Astrocyte (in vitro differentiated cells and primary cell): ENCODE measurements around the gene CHD1L. TPM values are rescaled to one million over a fixed set of nuclear protein-coding genes. Genes with fewer than 3 reads are reported as not detected.
"Not testable (repeated sequence)": the region's sequence is repeated elsewhere in the genome, so short reads cannot be mapped to it uniquely, and the experiment has no call there.

Experiments used
- DNase-seq: peaks from one replicate; pipeline ENCODE4 v3.0.0-alpha.2; 2010; ENCODE audit warnings: low read depth
- FAIRE-seq: peaks from 2 replicates; lab custom pipeline; 2011; peaks lifted over from hg19 to GRCh38; lab: Jason Lieb, UNC
- H2AFZ ChIP-seq: 2 replicates; pipeline ENCODE4 v1.6.0; 2012; ENCODE audit warnings: low read depth, low read length, inconsistent platforms
- H3K27ac ChIP-seq: 2 replicates; pipeline ENCODE4 v1.5.1; 2011; ENCODE audit warnings: low read depth, low read length, inconsistent platforms
- H3K27me3 ChIP-seq: 2 replicates; pipeline ENCODE4 v1.6.0; 2011; ENCODE audit warnings: low read length, inconsistent platforms; ENCODE audit not compliant: insufficient read depth
- H3K36me3 ChIP-seq: 2 replicates; pipeline ENCODE4 v1.5.1; 2011; ENCODE audit warnings: low read length, inconsistent platforms; ENCODE audit not compliant: insufficient read depth
- H3K4me1 ChIP-seq: 2 replicates; pipeline ENCODE4 v1.5.1; 2011; ENCODE audit warnings: low read length, inconsistent platforms; ENCODE audit not compliant: insufficient read depth
- H3K4me2 ChIP-seq: 2 replicates; pipeline ENCODE4 v1.6.0; 2012; ENCODE audit warnings: low read length, inconsistent platforms
- H3K4me3 ChIP-seq: 2 replicates; pipeline ENCODE4 v1.5.1; 2011; ENCODE audit warnings: low read depth, mild to moderate bottlenecking, low read length, inconsistent platforms; ENCODE audit not compliant: insufficient read depth
- H3K79me2 ChIP-seq: 2 replicates; pipeline ENCODE4 v1.6.0; 2012; ENCODE audit warnings: mild to moderate bottlenecking, low read length, inconsistent platforms; ENCODE audit not compliant: insufficient read depth
- H3K9ac ChIP-seq: 2 replicates; pipeline ENCODE4 v1.6.0; 2012; ENCODE audit warnings: mild to moderate bottlenecking, low read length, inconsistent platforms
- H3K9me3 ChIP-seq: 2 replicates; pipeline ENCODE4 v1.5.1; 2012; ENCODE audit warnings: low read depth, mild to moderate bottlenecking, low read length, inconsistent platforms; ENCODE audit not compliant: insufficient read depth
- H4K20me1 ChIP-seq: 2 replicates; pipeline ENCODE4 v1.6.0; 2012; ENCODE audit warnings: low read length, inconsistent platforms; ENCODE audit not compliant: insufficient read depth
- H3K27ac Mint-ChIP-seq: one replicate; pipeline ENCODE4 v1.8.0; 2021; ENCODE audit warnings: mild to moderate bottlenecking, mixed read lengths; ENCODE audit not compliant: unreplicated experiment
- H3K27me3 Mint-ChIP-seq: one replicate; pipeline ENCODE4 v1.8.0; 2021; ENCODE audit warnings: low read depth, mixed read lengths; ENCODE audit not compliant: unreplicated experiment
- H3K36me3 Mint-ChIP-seq: one replicate; pipeline ENCODE4 v1.8.0; 2021; ENCODE audit warnings: low read depth, mixed read lengths; ENCODE audit not compliant: unreplicated experiment
- H3K4me1 Mint-ChIP-seq: one replicate; pipeline ENCODE4 v1.8.0; 2021; ENCODE audit warnings: low read depth, mixed read lengths; ENCODE audit not compliant: unreplicated experiment
- H3K4me3 Mint-ChIP-seq: one replicate; pipeline ENCODE4 v1.8.0; 2021; ENCODE audit warnings: mild to moderate bottlenecking, moderate library complexity, mixed read lengths; ENCODE audit not compliant: unreplicated experiment
- H3K9me3 Mint-ChIP-seq: one replicate; pipeline ENCODE4 v1.8.0; 2021; ENCODE audit warnings: mild to moderate bottlenecking, mixed read lengths; ENCODE audit not compliant: unreplicated experiment
- EZH2 ChIP-seq: IDR thresholded peaks from 2 replicates; pipeline ENCODE4 v1.6.1; 2012; ENCODE audit warnings: mild to moderate bottlenecking, low read length, inconsistent platforms; ENCODE audit not compliant: insufficient read depth
- total RNA-seq: library from RNA; stranded (reverse); gene quantifications from 2 replicates; pipeline ENCODE4 v1.2.1, GENCODE V29; 2021
- TF ChIP-seq, protein P1 (sequence below): IDR thresholded peaks from 2 replicates; pipeline ENCODE4 v1.5.1; 2011; ENCODE audit warnings: low read depth, mild to moderate bottlenecking, inconsistent platforms, low read length, moderate library complexity; ENCODE audit not compliant: insufficient read depth

Gene CHD1L
- total RNA-seq, 1 donor from 2014 or later: 44.2 TPM

DNA sequence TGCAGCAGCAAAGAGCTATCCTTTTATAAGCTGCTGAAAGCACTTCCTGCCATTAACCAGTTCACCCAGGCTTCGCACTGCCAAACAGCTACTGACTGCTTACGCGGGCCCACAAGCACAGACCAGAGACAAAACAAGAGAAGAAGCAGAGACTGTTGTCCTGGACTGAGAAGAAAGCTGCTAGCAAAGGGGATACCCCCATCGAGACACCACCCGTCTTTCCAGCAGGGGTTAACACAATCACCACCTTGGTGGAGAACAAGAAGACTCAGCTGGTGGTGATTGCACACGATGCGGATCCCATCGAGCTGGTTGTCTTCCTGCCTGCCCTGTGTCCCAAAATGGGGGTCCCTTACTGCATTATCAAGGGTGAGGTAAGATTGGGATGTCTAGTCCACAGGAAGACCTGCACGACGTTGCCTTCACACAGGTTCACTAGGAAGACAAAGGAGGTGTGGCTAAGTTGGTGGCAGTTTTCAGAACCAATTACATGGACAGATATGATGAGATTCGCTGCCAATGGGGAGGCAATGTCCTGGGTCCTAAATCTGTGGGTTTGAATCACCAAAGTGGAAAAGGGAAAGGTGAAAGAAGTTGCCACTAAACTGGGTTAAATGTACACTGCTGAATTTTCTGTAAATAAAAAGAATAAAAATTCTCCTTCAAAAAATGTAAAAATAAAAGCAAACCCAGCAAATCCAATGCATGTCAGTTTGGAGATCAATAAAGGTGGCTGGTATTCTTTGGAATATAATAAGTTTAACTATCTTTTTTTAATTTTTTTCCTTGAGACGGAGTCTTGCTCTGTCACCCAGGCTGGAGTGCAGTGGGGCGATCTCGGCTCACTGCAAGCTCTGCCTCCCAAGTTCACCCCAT is 18.5 kb upstream of the CHD1L start:
- Histone ChIP-seq H4K20me1 (no peaks in the 10 kb centered on the region), H3K27ac (no peak overlapping the region), H3K36me3 (no peaks in the 10 kb centered on the region), H3K27me3 (no peaks in the 10 kb centered on the region), H3K9ac (no peak overlapping the region), H3K79me2 (no peaks in the 10 kb centered on the region), H3K4me2 (no peak overlapping the region), H3K4me1 (no peaks in the 10 kb centered on the region), H3K9me3 (no peaks in the 10 kb centered on the region), H2AFZ (no peak overlapping the region), H3K4me3 (no peak overlapping the region)
- H3K4me1 Mint-ChIP-seq: peaks cover 2% of the 10 kb centered on the region
- DNase-seq (no peak), FAIRE-seq (no peak)
- H3K4me3 Mint-ChIP-seq: no peak overlapping the region
- no peaks in the 10 kb centered on the region for H3K9me3 Mint-ChIP-seq
- H3K27ac Mint-ChIP-seq: no peak overlapping the region
- no peaks in the 10 kb centered on the region for H3K36me3 Mint-ChIP-seq
- H3K27me3 Mint-ChIP-seq: peaks cover 3% of the 10 kb centered on the region
- no peak for TF ChIP-seq EZH2
- TF ChIP-seq, protein P1, sequence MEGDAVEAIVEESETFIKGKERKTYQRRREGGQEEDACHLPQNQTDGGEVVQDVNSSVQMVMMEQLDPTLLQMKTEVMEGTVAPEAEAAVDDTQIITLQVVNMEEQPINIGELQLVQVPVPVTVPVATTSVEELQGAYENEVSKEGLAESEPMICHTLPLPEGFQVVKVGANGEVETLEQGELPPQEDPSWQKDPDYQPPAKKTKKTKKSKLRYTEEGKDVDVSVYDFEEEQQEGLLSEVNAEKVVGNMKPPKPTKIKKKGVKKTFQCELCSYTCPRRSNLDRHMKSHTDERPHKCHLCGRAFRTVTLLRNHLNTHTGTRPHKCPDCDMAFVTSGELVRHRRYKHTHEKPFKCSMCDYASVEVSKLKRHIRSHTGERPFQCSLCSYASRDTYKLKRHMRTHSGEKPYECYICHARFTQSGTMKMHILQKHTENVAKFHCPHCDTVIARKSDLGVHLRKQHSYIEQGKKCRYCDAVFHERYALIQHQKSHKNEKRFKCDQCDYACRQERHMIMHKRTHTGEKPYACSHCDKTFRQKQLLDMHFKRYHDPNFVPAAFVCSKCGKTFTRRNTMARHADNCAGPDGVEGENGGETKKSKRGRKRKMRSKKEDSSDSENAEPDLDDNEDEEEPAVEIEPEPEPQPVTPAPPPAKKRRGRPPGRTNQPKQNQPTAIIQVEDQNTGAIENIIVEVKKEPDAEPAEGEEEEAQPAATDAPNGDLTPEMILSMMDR: no peak

DNA sequence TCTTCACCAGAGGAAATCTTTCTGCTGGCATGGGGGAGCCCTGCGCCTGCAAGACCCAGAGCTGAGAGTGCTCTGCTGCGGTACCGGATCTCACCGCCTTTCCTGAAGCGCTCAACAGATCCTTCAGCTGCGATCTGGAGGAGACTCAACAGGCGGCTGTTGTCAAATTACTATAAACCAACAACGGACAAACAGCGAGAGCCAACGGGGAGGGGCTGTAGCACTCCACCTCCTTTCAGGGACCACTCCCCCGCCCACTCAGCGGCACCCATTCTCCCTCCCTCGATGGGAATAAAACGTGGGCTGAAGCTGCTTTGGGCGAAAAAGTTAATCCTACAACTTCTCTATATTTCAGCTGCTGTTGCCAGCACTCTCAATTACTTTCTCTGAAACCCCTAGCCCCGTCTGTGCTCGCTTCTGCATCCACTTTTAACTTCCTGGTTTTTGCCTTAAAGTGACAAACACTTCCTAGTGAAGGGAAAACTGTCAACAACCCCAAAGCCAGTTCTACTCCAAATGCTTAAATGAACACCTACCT is 17.2 kb upstream of the CHD1L start, which contains the start of gene FMO5:
FMO5 (minus strand) TSS at position 147 of the 538 bp plus-strand sequence. CDS start 310 bp downstream, outside the sequence.
- H3K9ac ChIP-seq: peak within 1 kb of the TSS; percentile 69
- Mint-ChIP-seq H3K4me1 (peaks cover 2% of the 10 kb centered on the region), H3K36me3 (no peaks in the 10 kb centered on the region), H3K9me3 (no peaks in the 10 kb centered on the region), H3K4me3 (peak within 1 kb of the TSS; percentile 84), H3K27ac (peak within 1 kb of the TSS; percentile 3), H3K27me3 (peaks cover 3% of the 10 kb centered on the region)
- peak within 1 kb of the TSS; percentile 65 for H2AFZ ChIP-seq
- TF ChIP-seq EZH2: no peak
- TF ChIP-seq, protein P1: no peak
- H3K79me2 ChIP-seq: no peaks in the 10 kb centered on the region
- H3K4me1 ChIP-seq: no peaks in the 10 kb centered on the region
- H3K27ac ChIP-seq: no peak within 1 kb of the TSS
- H4K20me1 ChIP-seq: no peaks in the 10 kb centered on the region
- FAIRE-seq: no peak
- peak; percentile 46 for DNase-seq
- no peaks in the 10 kb centered on the region for H3K27me3 ChIP-seq
- peak within 1 kb of the TSS; percentile 67 for H3K4me3 ChIP-seq
- H3K9me3 ChIP-seq: no peaks in the 10 kb centered on the region
- H3K4me2 ChIP-seq: peak within 1 kb of the TSS; percentile 85
- no peaks in the 10 kb centered on the region for H3K36me3 ChIP-seq

DNA sequence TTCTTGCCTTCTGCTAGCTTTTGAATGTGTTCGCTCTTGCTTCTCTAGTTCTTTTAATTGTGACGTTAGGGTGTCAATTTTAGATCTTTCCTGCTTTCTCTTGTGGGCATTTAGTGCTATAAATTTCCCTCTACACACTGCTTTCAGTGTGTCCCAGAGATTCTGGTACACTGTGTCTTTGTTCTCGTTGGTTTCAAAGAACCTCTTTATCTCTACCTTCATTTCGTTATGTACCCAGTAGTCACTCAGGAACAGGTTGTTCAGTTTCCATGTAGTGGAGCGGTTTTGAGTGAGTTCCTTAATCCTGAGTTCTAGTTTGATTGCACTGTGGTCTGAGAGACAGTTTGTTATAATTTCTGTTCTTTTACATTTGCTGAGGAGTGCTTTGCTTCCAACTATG is 11.5 kb upstream of the CHD1L start:
- not testable (repeated sequence) for H3K4me1 Mint-ChIP-seq, H3K4me3 Mint-ChIP-seq

DNA sequence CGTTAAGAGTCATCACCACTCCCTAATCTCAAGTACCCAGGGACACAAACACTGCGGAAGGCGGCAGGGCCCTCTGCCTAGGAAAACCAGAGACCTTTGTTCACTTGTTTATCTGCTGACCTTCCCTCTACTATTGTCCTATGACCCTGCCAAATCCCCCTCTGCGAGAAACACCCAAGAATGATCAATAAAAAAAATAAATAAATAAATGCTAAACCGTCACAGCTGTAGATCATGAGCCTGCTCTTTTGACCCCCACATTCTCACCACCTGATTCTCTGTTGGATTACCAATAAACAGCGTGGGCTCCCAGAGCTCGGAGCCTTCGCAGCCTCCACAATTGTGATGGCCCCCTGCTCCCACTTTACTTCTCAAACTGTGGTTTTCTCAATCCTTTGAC is 8.6 kb upstream of the CHD1L start:
- not testable (repeated sequence) for FAIRE-seq, H3K4me2 ChIP-seq, H3K27ac ChIP-seq, H3K4me1 ChIP-seq, H3K27me3 Mint-ChIP-seq, H3K27ac Mint-ChIP-seq, H3K36me3 Mint-ChIP-seq, H3K9ac ChIP-seq, H3K4me1 Mint-ChIP-seq, H3K4me3 Mint-ChIP-seq, H3K4me3 ChIP-seq, H3K27me3 ChIP-seq, DNase-seq, H3K36me3 ChIP-seq, H2AFZ ChIP-seq, H3K79me2 ChIP-seq, H3K9me3 ChIP-seq, H4K20me1 ChIP-seq
- peaks cover 18% of the 10 kb centered on the region for H3K9me3 Mint-ChIP-seq

More for the DNA sequence above, 11.5 kb upstream of the CHD1L start:
- not testable (repeated sequence) for H3K36me3 ChIP-seq, H3K79me2 ChIP-seq, H3K27me3 Mint-ChIP-seq, H3K4me3 ChIP-seq, H2AFZ ChIP-seq, H3K27me3 ChIP-seq, H3K9me3 ChIP-seq, FAIRE-seq, H3K9ac ChIP-seq, DNase-seq, H3K4me2 ChIP-seq, H3K27ac ChIP-seq, H3K36me3 Mint-ChIP-seq, H4K20me1 ChIP-seq, H3K27ac Mint-ChIP-seq, H3K4me1 ChIP-seq
- H3K9me3 Mint-ChIP-seq: peaks cover 18% of the 10 kb centered on the region
